H9 (cell line): Measurements from ENCODE around the gene DLG2. TPM values are rescaled to one million over a fixed set of nuclear protein-coding genes. Genes with fewer than 3 reads are reported as not detected.

Experiments used
- DNase-seq: peaks from one replicate; pipeline ENCODE4 v3.0.0-alpha.2; 2017
- H2AFZ ChIP-seq: one replicate; pipeline ENCODE4 v1.6.1; 2013; ENCODE audit warnings: mild to moderate bottlenecking, low read length, control low read depth, moderate library complexity
- H2AK5ac ChIP-seq: 2 replicates; pipeline ENCODE4 v1.6.1; 2013; ENCODE audit warnings: low read length, control low read depth, mixed read lengths; ENCODE audit not compliant: insufficient read length
- H2BK120ac ChIP-seq: one replicate; pipeline ENCODE4 v1.6.1; 2013; ENCODE audit warnings: low read depth, mild to moderate bottlenecking, low read length, control low read depth, inconsistent platforms; ENCODE audit not compliant: poor library complexity, severe bottlenecking
- H2BK12ac ChIP-seq: 2 replicates; pipeline ENCODE4 v1.6.1; 2013; ENCODE audit warnings: low read length, control low read depth, mixed read lengths, low read depth; ENCODE audit not compliant: insufficient read length
- H2BK15ac ChIP-seq: 2 replicates; pipeline ENCODE4 v1.6.1; 2013; ENCODE audit warnings: low read depth, low read length, control low read depth
- H2BK20ac ChIP-seq: one replicate; pipeline ENCODE4 v1.6.1; 2013; ENCODE audit warnings: low read depth, mild to moderate bottlenecking, low read length, control low read depth, inconsistent platforms; ENCODE audit not compliant: poor library complexity, severe bottlenecking
- H2BK5ac ChIP-seq: 2 replicates; pipeline ENCODE4 v1.6.1; 2013; ENCODE audit warnings: low read length, control low read depth, mixed read lengths; ENCODE audit not compliant: insufficient read length
- H3K14ac ChIP-seq: 2 replicates; pipeline ENCODE4 v1.6.1; 2013; ENCODE audit warnings: low read length, control low read depth; ENCODE audit not compliant: insufficient read depth
- H3K18ac ChIP-seq: 2 replicates; pipeline ENCODE4 v1.6.1; 2013; ENCODE audit warnings: low read depth, mild to moderate bottlenecking, mixed read lengths, low read length, control low read depth; ENCODE audit not compliant: insufficient read length
- H3K23ac ChIP-seq: 2 replicates; pipeline ENCODE4 v1.6.1; 2013; ENCODE audit warnings: low read length, control low read depth, mixed read lengths, low read depth; ENCODE audit not compliant: insufficient read length
- H3K23me2 ChIP-seq: 2 replicates; pipeline ENCODE4 v1.6.1; 2013; ENCODE audit warnings: low read depth, mild to moderate bottlenecking, mixed read lengths, low read length, control low read depth; ENCODE audit not compliant: insufficient read length, poor library complexity, severe bottlenecking
- H3K27ac ChIP-seq: 2 replicates; pipeline ENCODE4 v1.5.1; 2013; ENCODE audit warnings: low read length, control low read depth, mixed read lengths, low read depth; ENCODE audit not compliant: insufficient read length
- H3K27me3 ChIP-seq: 2 replicates; pipeline ENCODE4 v1.6.1; 2013; ENCODE audit warnings: low read length, control low read depth, inconsistent platforms; ENCODE audit not compliant: insufficient read depth
- H3K4ac ChIP-seq: 2 replicates; pipeline ENCODE4 v1.6.1; 2013; ENCODE audit warnings: low read depth, mild to moderate bottlenecking, control low read depth, inconsistent platforms, low read length, moderate library complexity
- H3K4me1 ChIP-seq: 2 replicates; pipeline ENCODE4 v1.6.1; 2013; ENCODE audit warnings: low read length, control low read depth, inconsistent platforms; ENCODE audit not compliant: insufficient read depth
- H3K4me2 ChIP-seq: 2 replicates; pipeline ENCODE4 v1.6.1; 2013; ENCODE audit warnings: low read length, control low read depth, mixed read lengths; ENCODE audit not compliant: insufficient read length, insufficient read depth
- H3K56ac ChIP-seq: 2 replicates; pipeline ENCODE4 v1.6.1; 2013; ENCODE audit warnings: low read depth, mild to moderate bottlenecking, mixed read lengths, low read length, control low read depth; ENCODE audit not compliant: insufficient read length
- H3K79me1 ChIP-seq: 2 replicates; pipeline ENCODE4 v1.6.1; 2013; ENCODE audit warnings: low read depth, mild to moderate bottlenecking, moderate library complexity, low read length, control low read depth, inconsistent platforms; ENCODE audit not compliant: insufficient read depth, poor library complexity, severe bottlenecking
- H3K79me2 ChIP-seq: 2 replicates; pipeline ENCODE4 v1.6.1; 2013; ENCODE audit warnings: low read length, control low read depth, inconsistent platforms; ENCODE audit not compliant: insufficient read depth
- H3K9ac ChIP-seq: 2 replicates; pipeline ENCODE4 v1.6.1; 2013; ENCODE audit warnings: low read length, control low read depth, mixed read lengths; ENCODE audit not compliant: insufficient read length; ENCODE audit errors: extremely low read depth
- H3K9me3 ChIP-seq: one replicate; pipeline ENCODE4 v1.6.1; 2013; ENCODE audit warnings: low read depth, low read length, inconsistent platforms; ENCODE audit not compliant: control insufficient read depth
- H3T11ph ChIP-seq: one replicate; pipeline ENCODE4 v1.6.1; 2013; ENCODE audit warnings: mild to moderate bottlenecking, low read length, control low read depth, inconsistent platforms
- H4K20me1 ChIP-seq: one replicate; pipeline ENCODE4 v1.6.1; 2013; ENCODE audit not compliant: control insufficient read depth, insufficient read length, insufficient read depth
- H4K5ac ChIP-seq: 2 replicates; pipeline ENCODE4 v1.6.1; 2013; ENCODE audit warnings: low read depth, mild to moderate bottlenecking, mixed read lengths, low read length, control low read depth; ENCODE audit not compliant: insufficient read length
- H4K8ac ChIP-seq: replicated peaks from 2 replicates; pipeline ENCODE4 v1.6.1; 2013; ENCODE audit warnings: low read length, control low read depth, mixed read lengths, low read depth; ENCODE audit not compliant: insufficient read length
- H4K91ac ChIP-seq: 2 replicates; pipeline ENCODE4 v1.6.1; 2013; ENCODE audit warnings: low read depth, mild to moderate bottlenecking, moderate library complexity, mixed read lengths, low read length, control low read depth; ENCODE audit not compliant: insufficient read length
- H3K27ac Mint-ChIP-seq, 3 experiments: 2 replicates in 2 of 3; 3 replicates in 1 of 3; pipeline ENCODE4 v1.8.0; 2020 to 2021; ENCODE audit warnings: mixed read lengths in 3 of 3, mild to moderate bottlenecking in 1 of 3, moderate library complexity in 1 of 3
- H3K27me3 Mint-ChIP-seq: 2 replicates; pipeline ENCODE4 v1.8.0; 2021; ENCODE audit warnings: low read depth, mild to moderate bottlenecking, moderate library complexity, mixed read lengths
- H3K36me3 Mint-ChIP-seq, 3 experiments: 2 replicates in 2 of 3; 3 replicates in 1 of 3; pipeline ENCODE4 v1.8.0; 2020 to 2021; ENCODE audit warnings: low read depth in 3 of 3, mixed read lengths in 3 of 3; ENCODE audit not compliant: insufficient read depth in 1 of 3
- H3K4me1 Mint-ChIP-seq, 2 experiments: 2 replicates each; pipeline ENCODE4 v1.8.0; 2020; ENCODE audit warnings: mixed read lengths in 2 of 2
- H3K4me3 Mint-ChIP-seq, 2 experiments: 2 replicates in 1 of 2; 3 replicates in 1 of 2; pipeline ENCODE4 v1.8.0; 2020 to 2021; ENCODE audit warnings: mild to moderate bottlenecking in 2 of 2, mixed read lengths in 2 of 2, moderate library complexity in 1 of 2
- H3K9me3 Mint-ChIP-seq, 2 experiments: 2 replicates in 1 of 2; 3 replicates in 1 of 2; pipeline ENCODE4 v1.8.0; 2020; ENCODE audit warnings: mild to moderate bottlenecking in 2 of 2, mixed read lengths in 2 of 2, moderate library complexity in 1 of 2
- WGBS: extraction: QIAGEN DNeasy Blood & Tissue Kit; methylation state at CpG from one replicate; pipeline ENCODE4 v1.1.7; 2013; ENCODE audit warnings: missing lambda C conversion rate, low lambda C conversion rate, mixed read lengths; ENCODE audit not compliant: insufficient read length; ENCODE audit errors: extremely low coverage; 5-methylcytosine and 5-hydroxymethylcytosine counted together
- total RNA-seq: library from RNA; stranded (reverse); gene quantifications from 2 replicates; pipeline ENCODE4 v1.2.1, GENCODE V29; 2021
- TF ChIP-seq, protein P1 (sequence below): fragments of 200-600 bp; sonication (generic); conservative IDR thresholded peaks from 3 replicates; pipeline ENCODE4 v1.8.0; 2021; ENCODE audit warnings: antibody characterized with exemption, mild to moderate bottlenecking

DLG2 gene
- total RNA-seq, 1 experiment from 2014 or later = 8.0 TPM

DNA sequence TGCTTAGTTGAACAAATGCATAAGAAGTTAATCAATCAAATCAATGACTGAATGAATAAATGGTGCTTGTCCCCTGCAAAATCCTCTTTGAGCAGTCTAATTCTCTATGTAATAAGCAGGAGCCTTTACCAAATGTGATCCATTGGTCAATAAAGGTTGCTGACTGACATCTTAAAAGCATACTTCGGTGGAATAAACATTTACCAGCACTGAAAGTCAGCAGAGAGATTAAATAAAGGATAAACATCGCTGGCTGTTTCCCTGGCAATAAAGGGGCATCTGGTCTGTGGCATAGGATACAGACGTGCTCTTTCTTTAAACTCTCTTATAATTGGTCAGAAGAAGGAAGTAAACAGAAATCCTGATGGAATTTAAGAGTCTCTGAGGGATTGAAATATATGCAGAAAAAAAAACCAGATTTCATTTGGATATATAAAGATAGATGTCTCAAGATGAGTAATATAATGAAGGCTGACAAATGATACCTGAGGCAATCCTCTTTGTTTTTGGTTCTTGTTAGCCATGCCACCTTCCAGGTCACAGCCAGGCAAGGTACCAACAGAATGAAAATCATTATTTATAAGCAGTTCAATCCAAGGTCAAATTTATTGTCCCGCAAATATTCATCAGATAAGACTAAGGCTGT lies 1762.6 kb downstream of the DLG2 start:
- no peaks in the 10 kb centered on the region for H3K27me3 Mint-ChIP-seq
- no peak overlapping the region for H4K8ac ChIP-seq
- no peaks in the 10 kb centered on the region for H3K9me3 ChIP-seq
- H3K27ac Mint-ChIP-seq = no peak overlapping the region
- H2AFZ ChIP-seq = no peak overlapping the region
- no peaks in the 10 kb centered on the region for H3K4me1 Mint-ChIP-seq
- H3K4me2 ChIP-seq = no peak overlapping the region
- DNase-seq = no peak
- no peak overlapping the region for H3K14ac ChIP-seq
- no peak overlapping the region for H3K9ac ChIP-seq
- WGBS = no CpG with 5 or more reads among the region's 4 CpGs
- H4K91ac ChIP-seq = no peak overlapping the region
- no peak overlapping the region for H2BK15ac ChIP-seq
- no peak overlapping the region for H2BK20ac ChIP-seq
- no peak overlapping the region for H2BK5ac ChIP-seq
- no peak overlapping the region for H2AK5ac ChIP-seq
- no peak overlapping the region for H3K27ac ChIP-seq
- no peak overlapping the region for H3K4me3 Mint-ChIP-seq
- no peaks in the 10 kb centered on the region for H3K79me1 ChIP-seq
- no peak overlapping the region for H3K56ac ChIP-seq
- no peak overlapping the region for H2BK12ac ChIP-seq
- no peak overlapping the region for H2BK120ac ChIP-seq
- no peak overlapping the region for H3K18ac ChIP-seq
- H3K27me3 ChIP-seq = no peaks in the 10 kb centered on the region
- peaks cover 2 to 8% (median 5%) of the 10 kb centered on the region in 3 experiments; a peak in 4 of 7 replicates for H3K36me3 Mint-ChIP-seq
- H3K23ac ChIP-seq = no peak overlapping the region
- H4K5ac ChIP-seq = no peak overlapping the region
- no peaks in the 10 kb centered on the region for H3K4me1 ChIP-seq
- H3K9me3 Mint-ChIP-seq = peaks cover 7 to 8% of the 10 kb centered on the region in 2 experiments; a peak in 4 of 5 replicates
- no peaks in the 10 kb centered on the region for H3K23me2 ChIP-seq
- TF ChIP-seq, protein P1, sequence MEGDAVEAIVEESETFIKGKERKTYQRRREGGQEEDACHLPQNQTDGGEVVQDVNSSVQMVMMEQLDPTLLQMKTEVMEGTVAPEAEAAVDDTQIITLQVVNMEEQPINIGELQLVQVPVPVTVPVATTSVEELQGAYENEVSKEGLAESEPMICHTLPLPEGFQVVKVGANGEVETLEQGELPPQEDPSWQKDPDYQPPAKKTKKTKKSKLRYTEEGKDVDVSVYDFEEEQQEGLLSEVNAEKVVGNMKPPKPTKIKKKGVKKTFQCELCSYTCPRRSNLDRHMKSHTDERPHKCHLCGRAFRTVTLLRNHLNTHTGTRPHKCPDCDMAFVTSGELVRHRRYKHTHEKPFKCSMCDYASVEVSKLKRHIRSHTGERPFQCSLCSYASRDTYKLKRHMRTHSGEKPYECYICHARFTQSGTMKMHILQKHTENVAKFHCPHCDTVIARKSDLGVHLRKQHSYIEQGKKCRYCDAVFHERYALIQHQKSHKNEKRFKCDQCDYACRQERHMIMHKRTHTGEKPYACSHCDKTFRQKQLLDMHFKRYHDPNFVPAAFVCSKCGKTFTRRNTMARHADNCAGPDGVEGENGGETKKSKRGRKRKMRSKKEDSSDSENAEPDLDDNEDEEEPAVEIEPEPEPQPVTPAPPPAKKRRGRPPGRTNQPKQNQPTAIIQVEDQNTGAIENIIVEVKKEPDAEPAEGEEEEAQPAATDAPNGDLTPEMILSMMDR = no peak
- H3T11ph ChIP-seq = no peak overlapping the region
- no peaks in the 10 kb centered on the region for H3K79me2 ChIP-seq
- no peaks in the 10 kb centered on the region for H4K20me1 ChIP-seq
- H3K4ac ChIP-seq = no peak overlapping the region
